Measurements from ENCODE around the gene MAPKAPK3. TPM values are rescaled to one million over a fixed set of nuclear protein-coding genes. Genes with fewer than 3 reads are reported as not detected.

The MAPKAPK3 gene
- total and polyA plus RNA-seq, 2 of the 8 experiments (the other 6 are each of a cell fraction or from before 2014, with no cell fraction given) = 65.4 to 99.8 TPM

DNA sequence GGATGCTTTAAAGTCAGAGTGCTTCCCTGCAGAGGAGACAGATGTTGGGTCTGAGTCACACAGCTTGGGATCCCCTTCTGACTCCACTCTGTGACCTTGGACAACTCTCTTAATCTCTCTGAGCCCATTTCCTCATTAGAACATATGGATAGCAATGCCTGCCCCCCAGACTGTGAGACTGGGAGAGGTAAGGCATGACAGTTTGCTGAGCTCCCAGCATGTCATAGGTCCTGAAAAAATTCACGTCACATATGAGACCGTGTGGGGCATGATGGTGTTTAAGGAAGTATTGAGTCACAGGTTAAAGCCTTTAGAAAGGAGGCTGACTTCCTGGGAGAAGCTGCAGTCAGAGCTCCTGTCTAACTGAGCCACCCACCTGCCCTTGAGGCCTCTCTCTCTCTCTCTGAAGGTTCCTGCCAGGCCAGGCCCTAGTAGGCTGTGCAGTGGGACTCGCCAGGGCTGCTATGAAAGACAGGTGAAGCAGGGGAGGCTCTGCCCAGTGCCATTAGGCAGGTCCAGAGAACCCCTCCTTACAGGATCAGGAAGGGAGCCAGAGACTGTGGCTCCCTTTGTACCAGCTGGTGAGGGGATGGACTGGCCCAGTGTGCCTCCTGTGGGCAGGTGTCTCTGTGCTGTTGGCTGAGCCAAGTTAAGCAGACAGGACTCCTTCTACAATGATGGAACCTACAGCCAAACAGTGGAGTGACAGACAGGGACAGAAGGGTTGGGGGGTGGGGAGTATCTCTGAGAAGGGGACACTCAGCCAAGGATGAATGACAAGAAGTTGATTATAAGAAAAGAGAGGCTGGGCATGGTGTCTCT lies 38.3 kb downstream of the MAPKAPK3 start:
- H4K91ac ChIP-seq (replicated peaks; ENCODE audit: insufficient read length, low read length) = no peak overlapping the region
- DNase-seq (ENCODE audit: low read depth in 1 of 2, low spot score in 2 of 2) (no peak), FAIRE-seq (no peak)
- no peak overlapping the region for H4K8ac ChIP-seq (ENCODE audit: extremely low read depth, insufficient read depth, low read length)
- ChIA-PET CTCF (ENCODE audit: partially characterized antibody) (interaction anchor here (0.6 to 63.8 kb wide), 4 partner anchors 19 to 734 kb away, joined by 5 to 1262 read pairs (median 36); partner anchors contain the start of genes CISH, DOCK3 and MAPKAPK3), POLR2A (ENCODE audit: partially characterized antibody) (interaction anchor here (0.9 to 1.4 kb wide), 4 partner anchors 9 to 685 kb away, joined by 3 to 6 read pairs (median 4); no protein-coding TSS in a partner anchor)
- no peaks in the 10 kb centered on the region; the same call in 1 of the 2 replicates for H3K79me1 ChIP-seq (ENCODE audit: low read depth, low read length)
- peaks cover 0 to 2% of the 10 kb centered on the region in 2 experiments for H4K20me1 ChIP-seq (replicated peaks in 1 of 2; ENCODE audit: control insufficient read depth in 1 of 2, insufficient read depth in 2 of 2, low read length in 2 of 2)
- no peak overlapping the region; a peak in 1 of 7 replicates for H3K9ac ChIP-seq (replicated peaks in 1 of 4; ENCODE audit: extremely low read depth in 1 of 4, low read depth in 3 of 4, low read length in 3 of 4)
- no peaks in the 10 kb centered on the region for H3K23me2 ChIP-seq (ENCODE audit: low read depth, low read length)
- H3K18ac ChIP-seq (ENCODE audit: extremely low read depth, low read length) = no peak overlapping the region
- no peak overlapping the region for H4K5ac ChIP-seq (ENCODE audit: insufficient read length, low read depth, low read length)
- H2AFZ ChIP-seq (ENCODE audit: low read length) = no peak overlapping the region
- no peaks in the 10 kb centered on the region for H3K79me2 ChIP-seq (ENCODE audit: control insufficient read depth in 1 of 2, insufficient read depth in 2 of 2, low read length in 2 of 2)
- no peak overlapping the region for H3K4me2 ChIP-seq (ENCODE audit: insufficient read depth in 1 of 2, low read depth in 2 of 2, low read length in 2 of 2)
- no peaks in the 10 kb centered on the region for H3K36me3 ChIP-seq (ENCODE audit: control insufficient read depth in 2 of 4, insufficient read depth in 4 of 4, low read length in 3 of 4)
- WGBS, 2 experiments (ENCODE audit: extremely low coverage in 1 of 2, insufficient coverage in 1 of 2, insufficient read length in 1 of 2, insufficient replicate concordance in 2 of 2, low coverage in 1 of 2, low lambda C conversion rate in 2 of 2, missing lambda C conversion rate in 1 of 2) = 80% methylated on average over 2 of the region's 3 CpGs; no CpG with 5 or more reads in 1 of the 2 experiments
- H2AK5ac ChIP-seq (ENCODE audit: low read depth, low read length) = no peak overlapping the region
- no peak overlapping the region for H3K27ac ChIP-seq (ENCODE audit: low read depth, low read length)
- no peaks in the 10 kb centered on the region; a peak in 1 of 7 replicates for H3K27me3 ChIP-seq (replicated peaks in 1 of 4; ENCODE audit: control insufficient read depth in 3 of 4, extremely low read depth in 1 of 4, insufficient read depth in 3 of 4, low read length in 3 of 4)
- peaks cover 0 to 16% (median 4%) of the 10 kb centered on the region in 4 experiments; a peak in 6 of 7 replicates for H3K4me1 ChIP-seq (replicated peaks in 1 of 4; ENCODE audit: control insufficient read depth in 3 of 4, insufficient read depth in 4 of 4, low read length in 3 of 4)
- no peaks in the 10 kb centered on the region for H3K9me3 ChIP-seq (ENCODE audit: insufficient read depth in 2 of 2, low read depth in 1 of 2, low read length in 1 of 2)
- H2BK120ac ChIP-seq (replicated peaks; ENCODE audit: low read depth, low read length) = no peak overlapping the region
- H3K23ac ChIP-seq (ENCODE audit: insufficient read length) = no peak overlapping the region
- TF ChIP-seq SIRT6 (IDR thresholded peaks at IDR 0.05; ENCODE audit: low read length) (no peak), TAF1 (IDR thresholded peaks at IDR 0.05; ENCODE audit: low read depth, low read length) (no peak), CBX8 (IDR thresholded peaks at IDR 0.05; ENCODE audit: borderline replicate concordance, low read depth, low read length) (no peak), EGR1 (IDR thresholded peaks at IDR 0.05; ENCODE audit: borderline replicate concordance, low read depth, low read length) (no peak), TEAD4 (IDR thresholded peaks at IDR 0.05; ENCODE audit: low read depth, low read length) (no peak), SIN3A (conservative IDR thresholded peaks at IDR 0.05 in 1 of 2, IDR thresholded peaks at IDR 0.05 in 1 of 2; ENCODE audit: low read depth in 1 of 2, low read length in 2 of 2) (no peak), JUND (IDR thresholded peaks at IDR 0.05; ENCODE audit: low read length) (no peak)
- TF ChIP-seq, protein P1, sequence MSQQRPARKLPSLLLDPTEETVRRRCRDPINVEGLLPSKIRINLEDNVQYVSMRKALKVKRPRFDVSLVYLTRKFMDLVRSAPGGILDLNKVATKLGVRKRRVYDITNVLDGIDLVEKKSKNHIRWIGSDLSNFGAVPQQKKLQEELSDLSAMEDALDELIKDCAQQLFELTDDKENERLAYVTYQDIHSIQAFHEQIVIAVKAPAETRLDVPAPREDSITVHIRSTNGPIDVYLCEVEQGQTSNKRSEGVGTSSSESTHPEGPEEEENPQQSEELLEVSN (IDR thresholded peaks at IDR 0.05) = no peak
- H2BK12ac ChIP-seq (ENCODE audit: low read depth, low read length) = no peak overlapping the region
- no peak overlapping the region for H3K56ac ChIP-seq (replicated peaks; ENCODE audit: insufficient read length, low read depth, low read length)
- H2BK5ac ChIP-seq (ENCODE audit: low read depth, low read length) = no peak overlapping the region
- H3K4me3 ChIP-seq (ENCODE audit: extremely low read depth in 1 of 4, insufficient read depth in 2 of 4, low read depth in 3 of 4, low read length in 4 of 4) = no peak overlapping the region
- no peak overlapping the region for H2BK20ac ChIP-seq (ENCODE audit: low read length)
- H3K14ac ChIP-seq (ENCODE audit: insufficient read length) = no peak overlapping the region
- H3K4ac ChIP-seq (replicated peaks; ENCODE audit: insufficient read length, low read depth, low read length) = no peak overlapping the region
- no peak overlapping the region for H2BK15ac ChIP-seq (ENCODE audit: low read length)
